ENCODE results near the gene ALG1.

DNA sequence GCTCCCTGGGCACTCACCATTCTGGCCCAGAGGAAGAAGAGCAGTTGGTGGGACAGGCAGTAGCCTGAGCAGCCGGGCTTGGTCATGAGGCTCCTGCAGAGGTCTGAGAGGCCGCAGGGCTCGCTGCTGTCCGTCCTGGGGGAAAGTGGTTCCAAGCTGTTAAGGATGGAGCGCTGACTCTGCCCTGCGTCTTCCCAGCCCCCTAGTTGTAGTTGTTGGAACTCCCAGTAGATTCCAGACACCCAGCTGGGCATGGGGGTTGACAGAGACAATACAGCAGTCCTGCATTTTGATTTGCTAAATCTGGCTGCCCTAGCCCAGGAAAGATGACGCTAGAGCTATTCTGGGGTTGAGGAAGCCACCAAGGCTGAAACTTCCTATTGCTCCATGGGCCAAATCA lies 13.2 kb upstream of the ALG1 start:
- TF ChIP-seq, protein P1, sequence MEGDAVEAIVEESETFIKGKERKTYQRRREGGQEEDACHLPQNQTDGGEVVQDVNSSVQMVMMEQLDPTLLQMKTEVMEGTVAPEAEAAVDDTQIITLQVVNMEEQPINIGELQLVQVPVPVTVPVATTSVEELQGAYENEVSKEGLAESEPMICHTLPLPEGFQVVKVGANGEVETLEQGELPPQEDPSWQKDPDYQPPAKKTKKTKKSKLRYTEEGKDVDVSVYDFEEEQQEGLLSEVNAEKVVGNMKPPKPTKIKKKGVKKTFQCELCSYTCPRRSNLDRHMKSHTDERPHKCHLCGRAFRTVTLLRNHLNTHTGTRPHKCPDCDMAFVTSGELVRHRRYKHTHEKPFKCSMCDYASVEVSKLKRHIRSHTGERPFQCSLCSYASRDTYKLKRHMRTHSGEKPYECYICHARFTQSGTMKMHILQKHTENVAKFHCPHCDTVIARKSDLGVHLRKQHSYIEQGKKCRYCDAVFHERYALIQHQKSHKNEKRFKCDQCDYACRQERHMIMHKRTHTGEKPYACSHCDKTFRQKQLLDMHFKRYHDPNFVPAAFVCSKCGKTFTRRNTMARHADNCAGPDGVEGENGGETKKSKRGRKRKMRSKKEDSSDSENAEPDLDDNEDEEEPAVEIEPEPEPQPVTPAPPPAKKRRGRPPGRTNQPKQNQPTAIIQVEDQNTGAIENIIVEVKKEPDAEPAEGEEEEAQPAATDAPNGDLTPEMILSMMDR (IDR thresholded peaks at IDR 0.05 in 4 of 5, conservative IDR thresholded peaks at IDR 0.05 in 1 of 5), result no peak
- no peak for TF ChIP-seq POLR2A (IDR thresholded peaks at IDR 0.05)
